Heart left ventricle (tissue), 16 donors: ENCODE measurements around the gene CA5B. TPM values are rescaled to one million over a fixed set of nuclear protein-coding genes. Genes with fewer than 3 reads are reported as not detected.

Source experiments
- ATAC-seq, 4 donors: fragments of 200-7000 bp; cut with Tn5 transposase; one replicate each; pipeline ENCODE4 v1.9.1; 2020 to 2022; ENCODE audit warnings: moderate library complexity in 4 of 4, mild to moderate bottlenecking in 3 of 4, moderate number of reproducible peaks in 1 of 4
- DNase-seq, 5 donors: peaks; one replicate each; pipeline ENCODE4 v3.0.0-alpha.2; 2020
- H3K27ac ChIP-seq, 12 donors: fragments of 200-600 bp; sonication (generic) in 4 of 12; one replicate each; pipeline versions ENCODE4 v1.5.0 to v1.8.0; 2016 to 2022; ENCODE audit warnings: mild to moderate bottlenecking in 2 of 12
- H3K27me3 ChIP-seq, 9 donors: fragments of 200-600 bp; sonication (generic) in 2 of 9; one replicate each; pipeline versions ENCODE4 v1.5.1 to v1.8.0; 2016 to 2022; ENCODE audit warnings: mild to moderate bottlenecking in 3 of 9
- H3K36me3 ChIP-seq, 9 donors: fragments of 200-600 bp; sonication (generic) in 2 of 9; one replicate each; pipeline versions ENCODE4 v1.5.0 to v1.8.0; 2018 to 2022; ENCODE audit warnings: mild to moderate bottlenecking in 2 of 9
- H3K4me1 ChIP-seq, 12 donors: fragments of 200-600 bp; sonication (generic) in 4 of 12; one replicate each; pipeline versions ENCODE4 v1.5.0 to v1.8.0; 2016 to 2022; ENCODE audit warnings: mild to moderate bottlenecking in 3 of 12
- H3K4me3 ChIP-seq, 12 donors: fragments of 200-600 bp; sonication (generic) in 4 of 12; one replicate each; pipeline versions ENCODE4 v1.5.0 to v1.8.0; 2017 to 2022; ENCODE audit warnings: mild to moderate bottlenecking in 9 of 12, moderate library complexity in 4 of 12
- H3K9me3 ChIP-seq, 12 donors: fragments of 200-600 bp; sonication (generic) in 4 of 12; one replicate each; pipeline versions ENCODE4 v1.5.0 to v1.8.0; 2016 to 2022; ENCODE audit warnings: mild to moderate bottlenecking in 1 of 12
- CTCF ChIP-seq, 12 donors: fragments of 200-600 bp; sonication (generic) in 4 of 12; IDR thresholded peaks; one replicate each; pipeline versions ENCODE4 v1.5.0 to v1.8.0; 2018 to 2022; ENCODE audit warnings: antibody characterized with exemption in 12 of 12, mild to moderate bottlenecking in 5 of 12
- POLR2A ChIP-seq, 2 donors: fragments of 450-650 bp; IDR thresholded peaks; one replicate each; pipeline ENCODE4 v1.6.1; 2017; ENCODE audit warnings: antibody characterized with exemption in 2 of 2, mild to moderate bottlenecking in 2 of 2, moderate library complexity in 2 of 2
- WGBS, 4 donors: extraction: QIAGEN DNeasy Blood & Tissue Kit in 2 of 4; methylation state at CpG; one replicate each; pipeline versions ENCODE4 v1.1.5 to v1.1.7; 2013 to 2018; 5-methylcytosine and 5-hydroxymethylcytosine counted together
- intact Hi-C, 10 donors: fragments of 100-400 bp; cut with DNase I; formaldehyde crosslinking; loops; one replicate each; pipeline versions ENCODE4 v1.11.1 to v1.14.2; 2022
- polyA plus RNA-seq, 2 donors: library from polyadenylated mRNA; stranded (reverse); fragments of 200-250 nt; gene quantifications; one replicate each; pipeline ENCODE4 v1.2.3, GENCODE V29; 2013
- total RNA-seq, 9 donors: library from RNA; depleted of rRNA in 2 of 9; stranded (reverse); fragments of >200 nt in 2 of 9; fragmentation: NEBNext Ultra II Directional in 3 of 9; extraction: Animal tissue kit (Norgen Biotek cat#: 25700) in 3 of 9; gene quantifications; one replicate each; pipeline versions ENCODE4 v1.1.0 to v1.2.4, GENCODE V29; 2016 to 2023
- donor health status: ischemic (EF 13 %, LVEDD 7.1; RV severe dilation, severe dysfunction).
- donor health status: healthy with polysubstance abuse.
- donor health status: DM: no; HTN: yes; CAD: no.
- donor health status: DM: no; HTN: no; CAD: no.
- donor health status: ischemic (EF 25% LVEDD 6.9; RV normal size, moderate dysfunction).
- donor health status: ischemic (EF 25% LVEDD 5.7; RV mildly dilated, moderate dysfunction).
- donor health status: healthy.
- donor health status: DM: yes; HTN: yes; CAD: no.
- donor health status: ischemic (EF 35%, LVEDD 5.7; RV mildly dilated, moderate dysfunction).
- donor health status: nonischemic (EF 11% LVEDD 7.7; RV severe dilation, severe dysfunction).
- donor health status: DM: yes; HTN: yes; CAD: no.
- donor health status: PGD.
- donor health status: ischemic (EF 29% LVEDD 5.4; RV normal size, mild dysfunction).
- donor health status: nonischemic (EF 23%, LVEDD 6.1; RV moderate dilation, normal function).

The CA5B gene
- total and polyA plus RNA-seq, 11 donors: 0.50 to 9.9 (median 3.8) TPM

GRCh38 chrX:15747626-15748173 is 9.6 kb downstream of the CA5B start:
- Histone ChIP-seq H3K4me1 (peaks cover 0 to 48% (median 16%) of the 10 kb centered on the region in 12 donors), H3K9me3 (no peaks in the 10 kb centered on the region), H3K27me3 (no peaks in the 10 kb centered on the region), H3K4me3 (no peak overlapping the region), H3K27ac (no peak overlapping the region), H3K36me3 (peaks cover 0 to 1% (median 0%) of the 10 kb centered on the region in 9 donors)
- TF ChIP-seq CTCF (IDR thresholded peaks at IDR 0.05): no peak
- intact Hi-C loops: no loop called here
- DNase-seq (no peak), ATAC-seq (no peak)
- WGBS, 4 donors: 75 to 83% (median 78%) methylated on average over 12 to 13 of the region's 13 CpGs

- Histone ChIP-seq H3K27me3 (no peaks in the 10 kb centered on the region), H3K4me1 (peaks cover 0 to 48% (median 14%) of the 10 kb centered on the region in 12 donors), H3K27ac (peak overlapping the region in 3 of 12 donors; percentile 77 to 85 (median 84)), H3K4me3 (no peak overlapping the region), H3K36me3 (no peaks in the 10 kb centered on the region), H3K9me3 (no peaks in the 10 kb centered on the region)
- no peak for TF ChIP-seq POLR2A (IDR thresholded peaks at IDR 0.05)
- ATAC-seq (no peak), DNase-seq (no peak)
- 85 to 93% (median 92%) methylated on average over 3 of the region's 3 CpGs for WGBS, 4 donors
- intact Hi-C loops: no loop called here
Observed at GRCh38 chrX:15748841-15749240, 10.8 kb downstream of the CA5B start.

- 40 to 72% (median 58%) methylated on average over 7 of the region's 7 CpGs for WGBS, 4 donors
- peak overlapping the region; percentile 39 to 85 (median 72) for H3K27ac ChIP-seq
- TF ChIP-seq CTCF (IDR thresholded peaks at IDR 0.05) (no peak), POLR2A (IDR thresholded peaks at IDR 0.05) (no peak)
- peak overlapping the region in 3 of 12 donors; percentile 3 to 23 (median 8) for H3K4me3 ChIP-seq
- no peaks in the 10 kb centered on the region for H3K9me3 ChIP-seq
- no peaks in the 10 kb centered on the region for H3K36me3 ChIP-seq
- no peaks in the 10 kb centered on the region for H3K27me3 ChIP-seq
- ATAC-seq (peak; percentile 51 to 85 (median 64)), DNase-seq (peak in 3 of 5 donors; percentile 21 to 41 (median 29))
- intact Hi-C loops: no loop called here
- peaks cover 0 to 44% (median 13%) of the 10 kb centered on the region in 12 donors for H3K4me1 ChIP-seq
Observed at GRCh38 chrX:15749642-15750610, 11.9 kb downstream of the CA5B start.

GRCh38 chrX:15750611-15751154 is 12.6 kb downstream of the CA5B start:
- 48 to 81% (median 59%) methylated on average over 5 of the region's 5 CpGs for WGBS, 4 donors
- Histone ChIP-seq H3K27me3 (no peaks in the 10 kb centered on the region), H3K4me3 (peak overlapping the region in 2 of 12 donors; percentile 3 to 8), H3K27ac (peak overlapping the region; percentile 4 to 85 (median 72)), H3K9me3 (no peaks in the 10 kb centered on the region), H3K4me1 (peaks cover 0 to 37% (median 13%) of the 10 kb centered on the region in 12 donors), H3K36me3 (no peaks in the 10 kb centered on the region)
- intact Hi-C loops: no loop called here
- DNase-seq (no peak), ATAC-seq (peak in 1 of 4 donors; percentile 34)
- TF ChIP-seq CTCF (IDR thresholded peaks at IDR 0.05) (no peak), POLR2A (IDR thresholded peaks at IDR 0.05) (no peak)
